ENCODE measurements around the gene GAB4. TPM values are rescaled to one million over a fixed set of nuclear protein-coding genes. Genes with fewer than 3 reads are reported as not detected.
"Not testable (repeated sequence)": the region's sequence is repeated elsewhere in the genome, so short reads cannot be mapped to it uniquely, and the experiment has no call there.

GAB4 gene
- total RNA-seq, 1 experiment from 2014 or later: not detected

DNA sequence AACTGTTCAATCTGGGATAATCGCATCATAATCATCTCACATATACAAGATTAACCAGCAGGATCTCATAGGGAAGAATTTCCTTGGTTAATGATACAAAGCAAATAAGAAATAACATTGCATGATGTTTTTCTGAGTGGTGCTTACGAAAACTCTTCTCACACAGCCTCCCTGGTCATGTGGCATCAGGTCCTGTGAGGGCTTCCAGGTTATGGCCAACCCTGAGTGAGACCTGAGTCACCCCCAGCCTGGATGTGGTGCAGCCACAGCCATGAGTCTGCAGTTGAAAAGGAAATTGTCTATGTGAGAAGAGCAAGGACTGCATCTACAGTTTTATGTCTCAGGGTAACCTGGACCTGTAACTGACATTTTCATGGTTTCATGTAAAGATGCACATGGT, 92.3 kb downstream of the GAB4 start:
- no peaks in the 10 kb centered on the region for H3K9me3 ChIP-seq (ENCODE audit: control insufficient read depth, low read depth, low read length)
- H2BK15ac ChIP-seq (ENCODE audit: low read depth, low read length): no peak overlapping the region
- WGBS (ENCODE audit: extremely low coverage, insufficient read length, low lambda C conversion rate): no CpG with 5 or more reads among the region's 2 CpGs
- H4K8ac ChIP-seq (replicated peaks; ENCODE audit: insufficient read length, low read depth, low read length): no peak overlapping the region
- no peak overlapping the region for H3K14ac ChIP-seq (ENCODE audit: insufficient read depth, low read length)
- peaks cover 0 to 4% of the 10 kb centered on the region in 2 experiments; a peak in 2 of 4 replicates for H3K4me1 Mint-ChIP-seq
- H3K18ac ChIP-seq (ENCODE audit: insufficient read length, low read depth, low read length): no peak overlapping the region
- H3K4me2 ChIP-seq (ENCODE audit: insufficient read depth, insufficient read length, low read length): no peak overlapping the region
- H3K9ac ChIP-seq (ENCODE audit: extremely low read depth, insufficient read length, low read length): no peak overlapping the region
- H3K36me3 Mint-ChIP-seq (ENCODE audit: insufficient read depth in 1 of 3, low read depth in 3 of 3): peaks cover 0 to 4% (median 0%) of the 10 kb centered on the region in 3 experiments; a peak in 1 of 7 replicates
- H4K91ac ChIP-seq (ENCODE audit: insufficient read length, low read depth, low read length): no peak overlapping the region
- H3K9me3 Mint-ChIP-seq: peaks cover 68 to 76% of the 10 kb centered on the region in 2 experiments
- no peak overlapping the region for H3K4ac ChIP-seq (ENCODE audit: low read depth, low read length)
- no peak overlapping the region for H3K23ac ChIP-seq (ENCODE audit: insufficient read length, low read depth, low read length)
- no peak overlapping the region for H2AFZ ChIP-seq (ENCODE audit: low read length)
- DNase-seq: no peak
- no peaks in the 10 kb centered on the region for H3K79me1 ChIP-seq (ENCODE audit: insufficient read depth, low read depth, low read length, poor library complexity, severe bottlenecking)
- H3K27me3 Mint-ChIP-seq (ENCODE audit: low read depth): peaks cover 29% of the 10 kb centered on the region
- H4K20me1 ChIP-seq (ENCODE audit: control insufficient read depth, insufficient read depth, insufficient read length): no peaks in the 10 kb centered on the region
- no peaks in the 10 kb centered on the region for H3K4me1 ChIP-seq (ENCODE audit: insufficient read depth, low read length)
- H3K56ac ChIP-seq (ENCODE audit: insufficient read length, low read depth, low read length): no peak overlapping the region
- H4K5ac ChIP-seq (ENCODE audit: insufficient read length, low read depth, low read length): no peak overlapping the region
- no peak overlapping the region for H2AK5ac ChIP-seq (ENCODE audit: insufficient read length, low read length)
- no peak overlapping the region for H3K27ac Mint-ChIP-seq
- no peaks in the 10 kb centered on the region for H3K27me3 ChIP-seq (ENCODE audit: insufficient read depth, low read length)
- TF ChIP-seq, protein P1, sequence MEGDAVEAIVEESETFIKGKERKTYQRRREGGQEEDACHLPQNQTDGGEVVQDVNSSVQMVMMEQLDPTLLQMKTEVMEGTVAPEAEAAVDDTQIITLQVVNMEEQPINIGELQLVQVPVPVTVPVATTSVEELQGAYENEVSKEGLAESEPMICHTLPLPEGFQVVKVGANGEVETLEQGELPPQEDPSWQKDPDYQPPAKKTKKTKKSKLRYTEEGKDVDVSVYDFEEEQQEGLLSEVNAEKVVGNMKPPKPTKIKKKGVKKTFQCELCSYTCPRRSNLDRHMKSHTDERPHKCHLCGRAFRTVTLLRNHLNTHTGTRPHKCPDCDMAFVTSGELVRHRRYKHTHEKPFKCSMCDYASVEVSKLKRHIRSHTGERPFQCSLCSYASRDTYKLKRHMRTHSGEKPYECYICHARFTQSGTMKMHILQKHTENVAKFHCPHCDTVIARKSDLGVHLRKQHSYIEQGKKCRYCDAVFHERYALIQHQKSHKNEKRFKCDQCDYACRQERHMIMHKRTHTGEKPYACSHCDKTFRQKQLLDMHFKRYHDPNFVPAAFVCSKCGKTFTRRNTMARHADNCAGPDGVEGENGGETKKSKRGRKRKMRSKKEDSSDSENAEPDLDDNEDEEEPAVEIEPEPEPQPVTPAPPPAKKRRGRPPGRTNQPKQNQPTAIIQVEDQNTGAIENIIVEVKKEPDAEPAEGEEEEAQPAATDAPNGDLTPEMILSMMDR (conservative IDR thresholded peaks at IDR 0.05): no peak
- no peaks in the 10 kb centered on the region for H3K79me2 ChIP-seq (ENCODE audit: insufficient read depth, low read length)
- H2BK12ac ChIP-seq (ENCODE audit: insufficient read length, low read depth, low read length): no peak overlapping the region
- no peak overlapping the region for H3K27ac ChIP-seq (ENCODE audit: insufficient read length, low read depth, low read length)
- no peak overlapping the region for H2BK5ac ChIP-seq (ENCODE audit: insufficient read length, low read length)
- no peaks in the 10 kb centered on the region for H3K23me2 ChIP-seq (ENCODE audit: insufficient read length, low read depth, low read length, poor library complexity, severe bottlenecking)
- H3K4me3 Mint-ChIP-seq: no peak overlapping the region
- no peak overlapping the region for H3T11ph ChIP-seq (ENCODE audit: low read length)
- H2BK120ac ChIP-seq (ENCODE audit: low read depth, low read length, poor library complexity, severe bottlenecking): no peak overlapping the region
- H2BK20ac ChIP-seq (ENCODE audit: low read depth, low read length, poor library complexity, severe bottlenecking): no peak overlapping the region

DNA sequence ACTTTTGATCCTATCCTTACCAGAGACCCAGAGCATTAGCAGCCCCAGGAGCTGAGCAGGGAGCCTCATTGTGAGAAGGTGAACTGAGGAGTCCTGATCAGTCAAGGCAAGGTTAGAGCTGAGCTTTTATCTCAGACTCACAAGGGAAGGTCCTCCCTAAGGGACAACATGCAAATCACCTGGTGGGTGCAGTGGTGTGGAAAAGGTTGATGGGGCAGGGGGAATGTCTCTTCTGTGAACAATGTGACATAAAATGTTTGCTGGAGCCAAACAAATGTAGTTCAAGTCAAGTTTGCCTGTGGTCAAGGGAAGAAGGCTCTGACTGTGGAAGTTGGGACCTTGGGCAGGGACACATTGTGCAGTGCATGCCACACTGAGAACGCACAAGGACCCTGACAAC, 93.1 kb downstream of the GAB4 start:
- not testable (repeated sequence) for H2BK5ac ChIP-seq (ENCODE audit: insufficient read length, low read length); H3K4me3 Mint-ChIP-seq; H4K20me1 ChIP-seq (ENCODE audit: control insufficient read depth, insufficient read depth, insufficient read length); H3K4me1 Mint-ChIP-seq; H4K8ac ChIP-seq (replicated peaks; ENCODE audit: insufficient read length, low read depth, low read length); H2BK12ac ChIP-seq (ENCODE audit: insufficient read length, low read depth, low read length); H3K9ac ChIP-seq (ENCODE audit: extremely low read depth, insufficient read length, low read length); H3T11ph ChIP-seq (ENCODE audit: low read length); H3K56ac ChIP-seq (ENCODE audit: insufficient read length, low read depth, low read length); H3K14ac ChIP-seq (ENCODE audit: insufficient read depth, low read length); H2BK15ac ChIP-seq (ENCODE audit: low read depth, low read length); H3K79me2 ChIP-seq (ENCODE audit: insufficient read depth, low read length); H3K4me2 ChIP-seq (ENCODE audit: insufficient read depth, insufficient read length, low read length); DNase-seq; H3K9me3 ChIP-seq (ENCODE audit: control insufficient read depth, low read depth, low read length); H3K27ac Mint-ChIP-seq; H3K79me1 ChIP-seq (ENCODE audit: insufficient read depth, low read depth, low read length, poor library complexity, severe bottlenecking); H4K91ac ChIP-seq (ENCODE audit: insufficient read length, low read depth, low read length); H3K23ac ChIP-seq (ENCODE audit: insufficient read length, low read depth, low read length); H2AFZ ChIP-seq (ENCODE audit: low read length); H3K4me1 ChIP-seq (ENCODE audit: insufficient read depth, low read length); H3K27ac ChIP-seq (ENCODE audit: insufficient read length, low read depth, low read length); H3K23me2 ChIP-seq (ENCODE audit: insufficient read length, low read depth, low read length, poor library complexity, severe bottlenecking); H2AK5ac ChIP-seq (ENCODE audit: insufficient read length, low read length); H2BK120ac ChIP-seq (ENCODE audit: low read depth, low read length, poor library complexity, severe bottlenecking); H2BK20ac ChIP-seq (ENCODE audit: low read depth, low read length, poor library complexity, severe bottlenecking); H3K27me3 ChIP-seq (ENCODE audit: insufficient read depth, low read length); H4K5ac ChIP-seq (ENCODE audit: insufficient read length, low read depth, low read length); H3K4ac ChIP-seq (ENCODE audit: low read depth, low read length); H3K36me3 Mint-ChIP-seq (ENCODE audit: insufficient read depth in 1 of 3, low read depth in 3 of 3); H3K18ac ChIP-seq (ENCODE audit: insufficient read length, low read depth, low read length)
- WGBS (ENCODE audit: extremely low coverage, insufficient read length, low lambda C conversion rate): no CpG with 5 or more reads among the region's 1 CpG
- Mint-ChIP-seq H3K9me3 (peaks cover 64 to 74% of the 10 kb centered on the region in 2 experiments), H3K27me3 (ENCODE audit: low read depth) (peaks cover 26% of the 10 kb centered on the region)

Data from H9 (cell line).